C4-2B (cell line): ENCODE data around the gene MAP4K5.

ENCODE experiments used
- CTCF ChIP-seq: fragments of 450-650 bp; conservative IDR thresholded peaks from 2 replicates; pipeline ENCODE4 v1.5.1; 2017; ENCODE audit warnings: mild to moderate bottlenecking
- ZFX ChIP-seq: fragments of 450-650 bp; IDR thresholded peaks from 2 replicates; pipeline ENCODE4 v1.6.1; 2017

- TF ChIP-seq CTCF: peak; percentile 43
- TF ChIP-seq ZFX: no peak
Measured at GRCh38 chr14:50383618-50384225, 148.6 kb downstream of the MAP4K5 start.
